Skeletal muscle cell (primary cell): Measurements from ENCODE around the gene HYAL3.

ENCODE experiments used
- DNase-seq: peaks from one replicate; pipeline ENCODE4 v3.0.0-alpha.2; 2010; ENCODE audit warnings: low read depth
- H3K4me3 ChIP-seq: 2 replicates; pipeline ENCODE4 v1.5.1; 2011; ENCODE audit warnings: low read depth, mild to moderate bottlenecking, control low read depth, low read length, moderate library complexity

The HYAL3 gene

DNA sequence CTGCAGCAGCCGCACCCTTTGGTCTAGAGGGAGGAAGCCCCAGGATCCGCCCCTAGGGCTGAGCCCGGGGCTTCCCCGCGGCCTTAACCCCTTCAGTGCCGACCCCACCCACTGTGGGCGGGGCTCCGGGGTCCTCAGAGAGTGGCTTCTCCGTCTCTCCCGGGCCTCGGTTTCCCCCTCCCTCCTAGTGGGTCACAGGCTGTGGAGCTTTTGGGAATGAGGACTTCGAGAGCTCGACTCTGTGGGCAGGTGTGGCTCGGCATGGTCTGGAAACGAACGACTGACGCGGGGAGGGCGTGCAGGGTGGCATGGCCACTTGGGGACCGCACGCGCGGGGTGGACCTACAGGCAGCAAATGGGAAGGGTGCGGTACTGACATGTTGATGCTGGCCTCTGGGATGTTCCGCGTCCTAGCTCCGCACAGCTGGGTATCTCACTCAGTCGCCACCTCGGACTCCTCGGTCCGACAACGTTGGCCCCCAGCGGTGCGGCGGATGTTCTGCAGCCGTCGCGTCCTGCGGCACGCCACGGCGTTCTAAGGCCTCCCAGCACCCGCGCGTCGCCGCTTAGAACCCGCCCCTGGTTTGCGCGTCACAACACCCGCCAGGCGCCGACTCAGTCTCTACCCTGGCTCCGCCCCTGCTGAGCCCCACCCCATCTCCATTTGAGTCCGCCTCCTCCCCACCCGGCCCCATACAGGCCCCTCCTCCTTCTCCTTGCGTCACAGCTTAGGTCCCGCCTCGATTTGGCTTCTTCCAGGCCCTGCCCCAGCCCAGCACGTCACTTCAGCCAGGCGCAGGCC lies at the start of gene HYAL3, which contains the start of gene NAA80:
HYAL3 (minus strand) TSS at position 570 of the 802 bp plus-strand sequence. CDS start 3,803 bp downstream, outside the sequence.
NAA80 (minus strand) TSS at position 570 of the 802 bp plus-strand sequence. CDS start 1,942 bp downstream, outside the sequence.
- DNase-seq, result peak; percentile 99

DNA sequence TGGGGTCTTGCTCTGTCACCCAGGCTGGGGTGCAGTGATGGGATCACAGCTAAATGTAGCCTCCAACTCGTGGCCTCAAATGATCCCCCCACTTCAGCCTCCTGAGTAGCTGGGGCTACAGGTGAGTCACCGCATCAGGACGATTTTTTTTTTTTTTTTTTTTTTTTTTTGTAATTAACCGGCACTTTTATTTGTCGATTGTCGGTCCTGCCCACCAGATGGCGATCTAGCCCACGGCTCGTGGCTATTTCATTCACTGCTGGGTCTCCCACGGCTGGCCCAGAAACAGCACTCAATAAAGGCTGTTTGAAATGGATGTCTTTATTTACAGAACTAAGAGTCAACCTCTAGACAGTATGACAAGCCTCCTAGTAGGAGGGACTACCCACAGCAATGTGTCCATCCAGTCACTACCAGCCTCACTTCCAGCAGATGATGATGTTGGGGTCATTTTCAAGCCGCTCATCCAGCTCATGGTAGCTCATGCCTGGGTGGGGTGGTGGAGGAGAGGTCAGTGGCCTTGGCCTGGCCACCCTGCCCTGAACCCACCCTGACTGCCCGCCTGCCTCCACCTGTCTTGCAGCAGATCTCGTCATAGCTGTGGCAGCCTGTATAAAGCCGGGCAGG lies 48.1 kb upstream of the HYAL3 start:
- no peak for DNase-seq
- no peak overlapping the region for H3K4me3 ChIP-seq

More for the DNA sequence above, at the start of gene HYAL3, which contains the start of gene NAA80:
- peak within 1 kb of the TSS; percentile 77 for H3K4me3 ChIP-seq

DNA sequence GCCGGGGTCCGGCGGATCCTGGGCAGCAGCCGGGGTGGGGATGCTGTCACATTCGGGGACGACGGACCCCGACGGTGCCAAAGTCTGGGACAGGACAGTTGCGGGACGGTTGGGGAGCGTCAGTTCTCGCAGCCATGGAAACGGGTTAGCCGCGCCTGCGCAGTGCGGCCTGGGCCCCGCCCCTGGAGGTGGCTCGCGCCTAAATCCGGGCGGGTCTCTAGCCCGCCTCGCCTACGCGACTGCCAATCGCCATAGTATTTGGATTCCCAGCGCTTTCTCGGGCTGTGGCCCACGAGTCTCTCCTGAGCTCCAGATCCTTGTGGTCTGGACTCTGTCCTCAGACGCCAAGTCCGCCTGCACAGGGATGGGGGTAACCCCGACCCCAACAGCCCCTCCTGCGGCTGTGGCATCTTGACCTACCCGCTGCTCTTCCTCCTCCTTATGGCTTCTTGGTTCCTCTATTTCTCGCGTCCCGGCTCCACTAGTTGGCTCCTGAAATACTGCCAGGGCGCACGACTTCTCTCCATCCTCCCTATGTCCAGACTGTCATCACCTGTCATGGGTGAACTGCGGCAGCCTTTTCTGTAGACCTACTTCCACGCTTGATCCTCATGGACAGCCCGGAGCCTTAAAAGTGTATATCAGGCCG lies 46.5 kb upstream of the HYAL3 start, which contains the start of gene ZMYND10:
ZMYND10 (minus strand) TSS at position 147 of the 649 bp plus-strand sequence. CDS start 153 bp downstream, outside the sequence.
- no peak for DNase-seq
- peak within 1 kb of the TSS; percentile 55 for H3K4me3 ChIP-seq

GRCh38 chr3:50345008-50345407 lies 45.8 kb upstream of the HYAL3 start:
- H3K4me3 ChIP-seq, result peak overlapping the region; percentile 55
- DNase-seq, result no peak

DNA sequence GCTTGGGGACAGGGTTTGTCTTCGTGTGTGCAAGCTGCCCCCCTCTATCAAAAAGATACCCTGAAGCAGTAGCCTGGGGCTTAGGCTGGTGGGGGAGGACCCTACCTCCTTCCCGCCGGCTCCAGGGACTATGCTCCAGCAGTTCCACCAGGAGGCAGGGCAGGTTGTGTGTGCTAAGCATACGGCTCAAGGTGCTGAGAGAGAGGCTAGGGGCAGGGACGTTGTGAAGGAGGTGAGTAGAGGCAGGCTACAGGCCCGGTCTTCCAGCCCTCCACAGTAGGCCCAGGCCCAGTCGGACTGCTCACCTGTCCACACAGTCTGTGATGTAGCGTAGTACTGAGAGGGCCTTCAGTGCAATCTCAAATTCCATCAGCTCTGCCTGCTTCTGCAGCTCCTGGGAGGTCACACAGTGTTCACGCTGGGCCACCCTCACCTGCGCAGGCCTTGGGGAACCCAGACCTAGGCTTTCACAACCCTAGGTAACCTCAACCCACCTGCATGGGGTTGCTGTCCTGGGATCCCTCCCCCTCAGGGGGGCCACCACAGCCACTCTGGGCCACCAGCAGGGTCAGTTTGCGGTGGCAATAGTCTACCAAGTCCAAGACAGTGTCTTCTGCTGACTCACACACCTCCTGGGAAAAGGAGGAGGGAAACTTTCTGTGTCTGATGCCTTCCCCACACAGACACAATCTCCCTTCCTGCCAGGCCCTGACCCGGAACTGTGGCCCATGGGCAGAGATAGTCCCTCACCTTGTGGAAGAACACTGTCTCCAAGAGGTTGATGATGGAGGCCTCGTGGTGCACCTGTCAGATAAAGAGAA lies 43.8 kb upstream of the HYAL3 start:
- no peak overlapping the region for H3K4me3 ChIP-seq
- no peak for DNase-seq

- H3K4me3 ChIP-seq, result no peak overlapping the region
- no peak for DNase-seq
Measured at GRCh38 chr3:50341996-50342650, 42.9 kb upstream of the HYAL3 start.

DNA sequence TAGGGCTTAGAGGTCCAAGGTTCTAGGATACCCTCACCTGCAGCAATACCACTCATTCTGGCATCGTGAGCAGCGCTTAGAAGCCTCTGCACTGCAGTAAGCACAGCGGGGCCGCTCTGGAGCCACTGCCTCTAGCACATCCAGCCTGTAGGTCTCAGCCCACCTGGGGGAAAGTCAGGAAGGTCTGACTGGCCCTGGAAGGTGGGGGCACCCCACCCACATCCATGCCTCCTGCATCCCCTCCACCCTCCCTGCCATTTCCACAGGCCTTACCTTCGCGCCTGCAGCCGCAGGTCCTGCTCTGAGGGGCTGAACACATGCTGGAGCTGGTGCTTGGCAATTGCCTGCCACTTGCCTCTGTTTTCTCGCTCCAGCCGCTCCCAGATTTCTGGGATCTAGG lies 42.3 kb upstream of the HYAL3 start:
- peak overlapping the region; percentile 55 for H3K4me3 ChIP-seq
- no peak for DNase-seq

DNA sequence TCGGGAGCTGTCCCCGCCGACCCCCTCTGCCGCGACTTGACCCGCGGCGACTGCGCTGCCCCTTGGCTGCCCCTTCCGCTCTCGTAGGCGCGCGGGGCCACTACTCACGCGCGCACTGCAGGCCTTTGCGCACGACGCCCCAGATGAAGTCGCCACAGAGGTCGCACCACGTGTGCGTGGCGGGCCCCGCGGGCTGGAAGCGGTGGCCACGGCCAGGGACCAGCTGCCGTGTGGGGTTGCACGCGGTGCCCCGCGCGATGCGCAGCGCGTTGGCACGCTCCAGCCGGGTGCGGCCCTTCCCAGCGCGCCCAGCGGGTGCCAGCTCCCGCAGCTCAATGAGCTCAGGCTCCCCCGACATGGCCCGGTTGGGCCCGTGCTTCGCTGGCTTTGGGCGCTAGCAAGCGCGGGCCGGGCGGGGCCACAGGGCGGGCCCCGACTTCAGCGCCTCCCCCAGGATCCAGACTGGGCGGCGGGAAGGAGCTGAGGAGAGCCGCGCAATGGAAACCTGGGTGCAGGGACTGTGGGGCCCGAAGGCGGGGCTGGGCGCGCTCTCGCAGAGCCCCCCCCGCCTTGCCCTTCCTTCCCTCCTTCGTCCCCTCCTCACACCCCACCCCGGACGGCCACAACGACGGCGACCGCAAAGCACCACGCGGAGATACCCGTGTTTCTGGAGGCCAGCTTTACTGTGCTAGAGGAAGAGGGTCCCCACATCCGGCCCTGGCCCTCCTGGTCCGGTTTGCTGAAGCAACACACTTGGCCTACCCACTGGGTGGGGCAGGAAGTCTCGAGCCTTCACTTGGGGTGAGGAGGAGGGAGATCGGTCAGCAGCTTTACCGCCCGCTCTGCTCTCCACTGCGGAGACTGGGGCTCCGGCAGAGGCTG lies 41.5 kb upstream of the HYAL3 start, which contains the start of gene RASSF1:
RASSF1 (minus strand) TSS at position 389 of the 882 bp plus-strand sequence; CDS start at position 358, 31 bp downstream.
- no peak for DNase-seq
- peak within 1 kb of the TSS; percentile 55 for H3K4me3 ChIP-seq

DNA sequence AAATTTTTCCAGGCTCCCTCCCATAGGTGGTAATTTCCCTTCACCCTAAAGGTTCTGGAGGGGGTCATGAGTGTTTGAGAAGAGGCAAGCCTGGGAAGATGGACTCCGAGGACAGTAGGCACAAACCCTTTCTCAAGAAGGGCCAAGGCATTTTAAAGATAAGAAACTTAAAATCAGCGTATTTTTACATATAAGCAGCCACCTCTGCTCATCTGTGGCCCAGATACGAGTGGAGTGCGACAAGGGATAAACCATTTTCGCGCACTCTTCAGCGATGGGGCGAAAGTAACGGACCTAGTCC lies 40.9 kb upstream of the HYAL3 start:
- no peak for DNase-seq
- H3K4me3 ChIP-seq, result peak overlapping the region; percentile 55

GRCh38 chr3:50339485-50340146 lies 40.4 kb upstream of the HYAL3 start:
- DNase-seq, result no peak
- H3K4me3 ChIP-seq, result peak overlapping the region; percentile 55

GRCh38 chr3:50338965-50339364 lies 39.8 kb upstream of the HYAL3 start:
- DNase-seq, result no peak
- no peak overlapping the region for H3K4me3 ChIP-seq

- peak; percentile 98 for DNase-seq
- H3K4me3 ChIP-seq, result peak overlapping the region; percentile 83
Measured at GRCh38 chr3:50337175-50337861, 38.1 kb upstream of the HYAL3 start.

GRCh38 chr3:50336452-50337174 lies 37.4 kb upstream of the HYAL3 start:
- no peak for DNase-seq
- peak overlapping the region; percentile 83 for H3K4me3 ChIP-seq

DNA sequence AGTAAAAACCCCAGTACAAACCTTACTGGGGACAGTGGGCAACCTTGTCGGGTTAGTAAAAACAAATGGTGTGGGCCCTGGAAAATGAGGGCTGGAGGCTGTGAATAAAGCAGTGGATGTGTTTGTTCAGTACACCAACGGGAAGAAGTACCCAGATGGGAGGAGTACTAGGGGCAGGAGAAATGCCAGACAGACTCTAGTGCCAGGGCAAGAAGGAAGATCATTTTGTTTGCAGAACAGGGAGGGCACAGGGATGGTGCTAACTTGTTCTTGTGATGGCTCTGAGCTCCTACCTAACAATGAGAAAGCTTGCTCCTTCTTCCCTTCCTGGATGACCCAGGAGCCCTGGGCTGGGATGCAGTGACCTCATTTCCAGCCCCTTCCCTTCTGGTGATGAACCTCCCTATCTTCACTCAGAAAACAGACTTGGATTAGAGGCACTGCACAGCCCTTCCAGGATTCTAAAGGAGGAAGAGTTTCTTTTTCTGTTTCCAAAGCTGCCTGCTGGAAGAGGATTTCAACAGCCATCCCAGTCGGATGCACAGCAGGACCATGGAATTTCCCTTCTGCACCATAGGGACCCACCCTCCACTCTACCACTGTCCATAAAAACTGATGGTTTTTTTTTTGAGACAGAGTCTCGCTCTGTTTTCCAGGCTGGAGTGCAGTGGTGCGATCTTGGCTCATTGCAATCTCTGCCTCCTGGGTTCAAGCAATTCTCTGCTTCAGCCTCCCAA lies 35.3 kb upstream of the HYAL3 start:
- no peak overlapping the region for H3K4me3 ChIP-seq
- no peak for DNase-seq

DNA sequence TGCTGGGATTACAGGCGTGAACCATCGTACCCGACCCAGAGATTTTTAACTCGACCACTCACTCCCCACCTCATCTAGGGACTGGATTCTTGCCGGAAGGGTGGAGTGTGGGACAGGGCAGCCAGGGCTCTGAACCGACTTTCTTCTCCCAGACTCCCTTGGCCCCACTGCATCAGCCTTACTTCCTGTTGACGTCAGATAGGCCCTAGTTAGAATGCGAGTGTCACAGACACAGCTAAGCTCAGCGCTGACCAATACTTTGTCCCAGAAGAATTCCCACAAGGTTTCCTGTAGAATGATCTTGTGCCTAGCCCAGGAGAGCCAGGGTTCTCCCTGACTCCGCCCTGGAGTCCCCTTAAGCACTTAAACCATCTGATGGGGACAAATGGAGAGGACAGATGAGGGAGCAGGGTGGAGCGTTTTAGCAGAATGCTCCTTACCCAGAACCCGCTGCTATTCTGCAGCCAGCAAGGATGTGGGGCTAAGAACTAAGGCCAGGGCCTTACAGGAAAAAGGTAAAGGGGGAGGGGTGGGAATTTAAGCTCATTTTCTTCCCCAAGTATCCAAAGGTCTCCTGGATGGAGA lies 34.6 kb upstream of the HYAL3 start:
- DNase-seq, result peak; percentile 65
- no peak overlapping the region for H3K4me3 ChIP-seq
